Vagina (tissue), 2 donors: ENCODE data around the gene CACNA2D4. TPM values are rescaled to one million over a fixed set of nuclear protein-coding genes. Genes with fewer than 3 reads are reported as not detected.

ENCODE experiments used
- DNase-seq, 2 donors: peaks; one replicate each; pipeline ENCODE4 v3.0.0-alpha.2; 2017; ENCODE audit errors: extremely low spot score in 2 of 2
- H3K27ac ChIP-seq: fragments of 200-600 bp; sonication (generic); one replicate; pipeline ENCODE4 v1.5.1; 2019
- H3K27me3 ChIP-seq: fragments of 200-600 bp; sonication (generic); one replicate; pipeline ENCODE4 v1.5.1; 2019
- H3K36me3 ChIP-seq, 2 donors: fragments of 200-600 bp; sonication (generic); one replicate each; pipeline ENCODE4 v1.5.1; 2017 to 2019
- H3K4me1 ChIP-seq: fragments of 200-600 bp; sonication (generic); one replicate; pipeline ENCODE4 v1.5.1; 2019
- H3K4me3 ChIP-seq, 2 donors: fragments of 200-600 bp; sonication (generic); 1 replicate in 1 of 2; 2 replicates in 1 of 2; pipeline ENCODE4 v1.5.1; 2016 to 2019
- H3K9me3 ChIP-seq: fragments of 200-600 bp; sonication (generic); one replicate; pipeline ENCODE4 v1.5.1; 2019
- POLR2A ChIP-seq, 2 donors: fragments of 450-650 bp; IDR thresholded peaks; one replicate each; pipeline ENCODE4 v1.6.1; 2017; ENCODE audit warnings: antibody characterized with exemption in 2 of 2, mild to moderate bottlenecking in 2 of 2, moderate library complexity in 2 of 2
- POLR2AphosphoS5 ChIP-seq, 2 donors: sonication (generic); formaldehyde crosslinking; IDR thresholded peaks; one replicate each; pipeline ENCODE4 v1.9.0; 2017; ENCODE audit warnings: antibody characterized with exemption in 2 of 2, mild to moderate bottlenecking in 2 of 2, low read depth in 1 of 2; ENCODE audit not compliant: insufficient read depth in 1 of 2
- intact Hi-C: fragments of 100-400 bp; cut with DNase I; formaldehyde crosslinking; loops from one replicate; pipeline ENCODE4 v1.15.1; 2023
- total RNA-seq: library from RNA; depleted of rRNA; stranded (reverse); fragments of >200 nt; gene quantifications from one replicate; pipeline ENCODE4 v1.2.3, GENCODE V29; 2016
- TF ChIP-seq, protein P1 (sequence below), 3 experiments: fragments of 450-650 bp in 2 of 3; fragments of 200-600 bp in 1 of 3; sonication (generic) in 1 of 3; IDR thresholded peaks; one replicate each; pipeline ENCODE4 v1.5.1; 2017 to 2019; ENCODE audit warnings: antibody characterized with exemption in 3 of 3, mild to moderate bottlenecking in 2 of 3, moderate library complexity in 2 of 3

CACNA2D4 gene
- total RNA-seq, 1 donor from 2014 or later = 2.2 TPM

DNA sequence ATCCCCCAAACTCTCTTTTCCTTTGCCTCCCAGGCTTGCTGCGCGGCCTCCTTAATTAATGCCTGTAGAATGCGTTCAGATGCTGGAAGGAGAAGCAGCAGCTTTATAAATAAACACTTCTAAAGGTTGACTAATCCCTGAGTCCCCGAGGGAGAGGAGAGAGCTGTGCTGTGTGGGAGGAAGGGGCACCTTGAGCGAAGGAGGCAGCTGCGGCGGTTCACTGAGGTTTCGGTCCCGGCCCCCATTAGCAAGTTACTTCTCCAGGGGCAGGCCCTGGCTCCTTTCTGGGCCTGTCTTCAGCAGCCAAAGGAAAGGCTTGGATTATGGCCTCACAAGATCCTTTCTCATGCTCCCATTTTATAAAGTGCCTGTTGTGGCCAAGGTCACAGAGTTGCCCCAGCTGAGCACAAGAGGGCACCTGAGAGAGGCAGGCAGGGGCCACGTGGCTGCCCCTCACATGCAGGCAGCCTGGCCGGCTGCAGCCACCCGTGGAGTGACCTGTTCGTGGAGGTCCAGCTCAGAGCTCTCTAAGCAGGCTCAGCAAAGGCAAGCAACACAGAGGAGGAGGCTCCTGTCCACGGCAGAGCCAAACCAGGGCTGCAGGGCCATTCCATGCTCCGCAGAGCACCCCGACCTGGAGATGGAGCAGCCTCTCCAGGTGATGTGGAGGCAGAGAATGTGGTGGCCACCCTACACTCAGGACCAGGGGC lies 15.0 kb upstream of the CACNA2D4 start:
- no peaks in the 10 kb centered on the region for H3K27me3 ChIP-seq
- TF ChIP-seq, protein P1, sequence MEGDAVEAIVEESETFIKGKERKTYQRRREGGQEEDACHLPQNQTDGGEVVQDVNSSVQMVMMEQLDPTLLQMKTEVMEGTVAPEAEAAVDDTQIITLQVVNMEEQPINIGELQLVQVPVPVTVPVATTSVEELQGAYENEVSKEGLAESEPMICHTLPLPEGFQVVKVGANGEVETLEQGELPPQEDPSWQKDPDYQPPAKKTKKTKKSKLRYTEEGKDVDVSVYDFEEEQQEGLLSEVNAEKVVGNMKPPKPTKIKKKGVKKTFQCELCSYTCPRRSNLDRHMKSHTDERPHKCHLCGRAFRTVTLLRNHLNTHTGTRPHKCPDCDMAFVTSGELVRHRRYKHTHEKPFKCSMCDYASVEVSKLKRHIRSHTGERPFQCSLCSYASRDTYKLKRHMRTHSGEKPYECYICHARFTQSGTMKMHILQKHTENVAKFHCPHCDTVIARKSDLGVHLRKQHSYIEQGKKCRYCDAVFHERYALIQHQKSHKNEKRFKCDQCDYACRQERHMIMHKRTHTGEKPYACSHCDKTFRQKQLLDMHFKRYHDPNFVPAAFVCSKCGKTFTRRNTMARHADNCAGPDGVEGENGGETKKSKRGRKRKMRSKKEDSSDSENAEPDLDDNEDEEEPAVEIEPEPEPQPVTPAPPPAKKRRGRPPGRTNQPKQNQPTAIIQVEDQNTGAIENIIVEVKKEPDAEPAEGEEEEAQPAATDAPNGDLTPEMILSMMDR (IDR thresholded peaks at IDR 0.05) = no peak
- no peak for TF ChIP-seq POLR2A (IDR thresholded peaks at IDR 0.05)
- TF ChIP-seq POLR2AphosphoS5 (IDR thresholded peaks at IDR 0.05; ENCODE audit: insufficient read depth in 1 of 2, low read depth in 1 of 2) = no peak
- no peak overlapping the region for H3K4me3 ChIP-seq
- H3K9me3 ChIP-seq = no peaks in the 10 kb centered on the region
- peaks cover 0 to 7% of the 10 kb centered on the region in 2 donors for H3K36me3 ChIP-seq
- peaks cover 28% of the 10 kb centered on the region for H3K4me1 ChIP-seq
- H3K27ac ChIP-seq = no peak overlapping the region
- DNase-seq = peak in 1 of 2 donors; percentile 88
- intact Hi-C loops = loop anchor here (5.0 to 10.0 kb wide), 2 partner anchors 126 to 269 kb away; no protein-coding TSS in a partner anchor

GRCh38 chr12:1932264-1932777 lies 13.9 kb upstream of the CACNA2D4 start:
- intact Hi-C loops = loop anchor here (5.0 to 10.0 kb wide), 2 partner anchors 125 to 268 kb away; no protein-coding TSS in a partner anchor
- Histone ChIP-seq H3K36me3 (no peaks in the 10 kb centered on the region), H3K27me3 (no peaks in the 10 kb centered on the region), H3K27ac (no peak overlapping the region), H3K9me3 (no peaks in the 10 kb centered on the region), H3K4me1 (peaks cover 27% of the 10 kb centered on the region), H3K4me3 (no peak overlapping the region)
- TF ChIP-seq, protein P1 (IDR thresholded peaks at IDR 0.05) = no peak
- TF ChIP-seq POLR2A (IDR thresholded peaks at IDR 0.05) (no peak), POLR2AphosphoS5 (IDR thresholded peaks at IDR 0.05; ENCODE audit: insufficient read depth in 1 of 2, low read depth in 1 of 2) (peak in 1 of 2 donors; percentile 46)
- DNase-seq = peak in 1 of 2 donors; percentile 46

GRCh38 chr12:1931642-1932041 lies 13.2 kb upstream of the CACNA2D4 start:
- H3K27me3 ChIP-seq = no peaks in the 10 kb centered on the region
- no peaks in the 10 kb centered on the region for H3K36me3 ChIP-seq
- DNase-seq = no peak
- TF ChIP-seq POLR2AphosphoS5 (IDR thresholded peaks at IDR 0.05; ENCODE audit: insufficient read depth in 1 of 2, low read depth in 1 of 2) (no peak), POLR2A (IDR thresholded peaks at IDR 0.05) (no peak)
- TF ChIP-seq, protein P1 (IDR thresholded peaks at IDR 0.05) = no peak
- peaks cover 20% of the 10 kb centered on the region for H3K4me1 ChIP-seq
- H3K9me3 ChIP-seq = no peaks in the 10 kb centered on the region
- H3K4me3 ChIP-seq = no peak overlapping the region
- intact Hi-C loops = loop anchor here (5.0 to 10.0 kb wide), 2 partner anchors 124 to 267 kb away; no protein-coding TSS in a partner anchor
- H3K27ac ChIP-seq = no peak overlapping the region

DNA sequence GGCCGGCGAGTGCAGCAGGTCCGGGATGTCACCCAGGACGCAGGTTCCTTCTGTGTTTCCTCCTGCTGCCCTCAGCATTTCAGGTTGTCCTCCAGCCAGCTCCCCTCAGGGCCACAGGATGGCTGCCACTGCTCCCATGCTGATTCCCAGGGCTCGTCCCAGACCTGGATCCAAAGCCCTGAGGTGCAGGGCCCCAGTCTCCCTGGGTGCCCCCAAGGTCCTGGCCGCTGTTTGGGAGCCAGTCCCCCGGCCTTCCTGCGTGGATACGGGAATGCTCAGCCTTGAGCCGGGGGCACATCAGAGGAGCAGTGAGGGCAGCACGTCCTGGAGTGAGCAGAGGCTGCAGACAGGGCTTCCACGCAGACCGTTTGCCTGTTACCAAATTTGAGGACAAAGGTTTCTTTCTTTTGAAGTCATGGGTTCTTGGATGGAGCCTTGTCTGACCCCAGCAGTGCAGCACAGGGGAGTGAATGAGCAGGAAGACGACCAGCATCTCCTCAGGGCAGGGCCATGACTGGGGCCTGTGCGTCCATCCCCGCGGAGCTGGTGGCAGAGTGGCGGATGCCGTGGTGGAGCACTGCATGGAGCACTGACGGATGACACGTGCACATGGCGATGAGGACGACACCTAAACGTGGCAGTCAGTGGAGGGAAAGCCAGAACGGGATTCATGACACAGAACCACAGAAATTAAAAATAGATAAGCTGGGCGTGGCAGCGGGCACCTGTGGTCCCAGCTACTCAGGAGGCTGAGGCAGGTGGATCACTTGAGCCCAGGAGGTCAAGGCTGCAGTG lies 12.5 kb upstream of the CACNA2D4 start:
- DNase-seq = no peak
- H3K4me1 ChIP-seq = peaks cover 13% of the 10 kb centered on the region
- no peak for TF ChIP-seq POLR2AphosphoS5 (IDR thresholded peaks at IDR 0.05; ENCODE audit: insufficient read depth in 1 of 2, low read depth in 1 of 2)
- TF ChIP-seq POLR2A (IDR thresholded peaks at IDR 0.05) = no peak
- TF ChIP-seq, protein P1 (IDR thresholded peaks at IDR 0.05) = no peak

More for the DNA sequence above, 12.5 kb upstream of the CACNA2D4 start:
- H3K27ac ChIP-seq = no peak overlapping the region
- no peaks in the 10 kb centered on the region for H3K9me3 ChIP-seq
- intact Hi-C loops = loop anchor here (5.0 to 10.0 kb wide), 2 partner anchors 124 to 266 kb away; no protein-coding TSS in a partner anchor
- H3K27me3 ChIP-seq = no peaks in the 10 kb centered on the region
- H3K36me3 ChIP-seq = no peaks in the 10 kb centered on the region
- no peak overlapping the region for H3K4me3 ChIP-seq
